Measurements from ENCODE around the gene MAGI2.

MAGI2 gene

DNA sequence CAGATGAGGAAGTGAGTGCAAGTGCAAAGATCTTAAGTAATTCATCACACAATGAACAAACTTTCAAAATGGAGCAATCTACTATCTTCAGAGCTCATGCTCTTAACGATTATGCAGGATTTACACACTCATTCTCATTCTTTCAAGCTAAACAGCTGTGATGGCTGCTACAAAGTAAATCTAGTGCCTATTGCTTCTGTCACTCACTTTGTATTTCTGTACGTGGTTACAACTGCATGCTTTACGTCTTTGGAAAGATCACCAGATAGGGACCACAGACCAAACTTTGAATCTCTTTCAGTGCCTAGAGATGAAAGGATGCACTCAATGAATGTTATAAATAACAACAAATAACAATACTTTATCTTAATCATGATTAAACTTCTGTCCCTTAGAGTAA lies 194.6 kb downstream of the MAGI2 start:
- no peak for DNase-seq (ENCODE audit: low read depth, low spot score)

GRCh38 chr7:79257959-79258358 lies 195.5 kb downstream of the MAGI2 start:
- DNase-seq (ENCODE audit: low read depth, low spot score), result no peak

DNA sequence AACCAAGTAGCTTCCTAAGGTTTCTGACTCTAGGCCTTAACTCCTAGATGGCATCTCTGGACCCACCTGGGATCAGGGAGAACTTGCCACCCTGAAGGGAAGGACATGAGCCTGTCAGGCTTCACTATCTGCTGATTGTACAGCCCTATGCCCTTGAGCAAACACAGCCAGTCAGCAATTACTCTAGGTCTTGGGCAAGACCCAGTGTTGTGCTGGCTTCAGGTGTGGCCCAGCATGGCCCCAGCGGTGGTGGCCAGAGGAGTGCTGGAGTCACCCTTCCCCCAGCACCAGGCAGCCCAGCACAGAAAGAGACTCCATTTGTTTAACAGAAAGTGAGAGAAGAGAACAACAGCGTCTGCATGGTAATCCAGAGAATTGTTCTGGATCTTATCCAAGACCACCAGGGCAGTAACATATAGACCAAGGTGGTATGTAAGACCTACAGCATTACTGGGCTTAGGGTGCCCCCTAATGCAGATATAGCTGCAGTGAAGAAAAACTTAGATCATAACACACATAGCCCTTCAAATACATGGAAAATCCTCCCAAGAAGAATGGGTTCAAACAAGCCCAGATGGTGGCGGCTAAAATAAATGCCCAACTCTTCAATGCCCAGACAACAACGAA lies 207.7 kb downstream of the MAGI2 start:
- DNase-seq (ENCODE audit: low read depth, low spot score), result no peak

DNA sequence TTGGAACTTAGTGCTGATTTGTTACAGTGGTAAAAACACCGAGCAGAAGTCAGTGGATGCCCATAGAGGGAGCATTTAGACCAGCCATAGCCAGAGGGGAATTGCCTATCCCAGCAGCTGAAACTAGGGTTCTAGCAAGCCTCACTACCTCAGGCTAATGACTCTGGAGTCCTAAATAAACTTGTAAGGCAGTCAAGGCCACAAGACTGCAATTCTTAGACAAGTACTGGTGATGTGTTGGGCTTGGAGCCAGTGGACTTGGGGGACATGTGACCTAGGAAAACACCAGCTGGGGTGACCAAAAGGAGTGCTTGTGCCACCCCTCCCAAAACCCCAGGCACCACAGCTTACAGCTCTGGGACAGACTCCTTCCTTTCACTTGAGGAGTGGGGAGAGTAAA lies 209.0 kb downstream of the MAGI2 start:
- no peak for DNase-seq (ENCODE audit: low read depth, low spot score)

DNA sequence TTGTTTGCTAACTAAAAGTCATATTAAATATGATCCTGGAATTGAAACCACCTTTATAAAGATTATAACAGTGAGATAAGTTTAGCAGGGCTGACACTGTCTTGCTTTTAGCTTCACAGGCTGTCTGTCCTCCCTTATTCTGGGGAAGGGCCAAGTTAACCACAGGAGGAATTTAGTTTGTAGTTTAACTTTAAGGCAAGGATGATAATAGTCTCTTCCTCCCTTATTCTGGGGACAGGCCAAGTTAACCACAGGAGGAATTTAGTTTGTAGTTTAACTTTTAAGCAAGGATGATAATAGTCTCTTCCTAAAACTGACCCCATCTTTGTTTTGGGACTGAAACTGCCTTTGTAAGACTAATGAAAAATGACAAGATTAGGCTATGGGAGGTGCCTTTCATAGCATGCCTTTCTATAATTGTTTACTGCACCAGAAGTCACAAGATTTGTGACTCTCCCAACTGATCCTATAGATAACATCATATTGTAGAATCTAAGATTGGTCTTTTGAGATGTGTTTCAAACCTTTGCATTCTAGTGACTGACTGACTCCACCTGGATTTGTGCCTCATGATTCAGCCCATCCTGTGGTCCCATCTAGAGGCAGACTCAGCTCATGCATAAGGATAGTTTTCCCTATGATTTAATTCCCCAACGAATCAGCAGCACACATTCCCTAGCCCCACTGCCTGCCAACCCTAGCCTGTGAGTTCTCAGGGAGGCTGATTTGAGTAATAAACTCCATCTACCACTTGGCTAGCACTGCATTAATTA lies 212.0 kb downstream of the MAGI2 start:
- DNase-seq (ENCODE audit: low read depth, low spot score), result peak; percentile 44

DNA sequence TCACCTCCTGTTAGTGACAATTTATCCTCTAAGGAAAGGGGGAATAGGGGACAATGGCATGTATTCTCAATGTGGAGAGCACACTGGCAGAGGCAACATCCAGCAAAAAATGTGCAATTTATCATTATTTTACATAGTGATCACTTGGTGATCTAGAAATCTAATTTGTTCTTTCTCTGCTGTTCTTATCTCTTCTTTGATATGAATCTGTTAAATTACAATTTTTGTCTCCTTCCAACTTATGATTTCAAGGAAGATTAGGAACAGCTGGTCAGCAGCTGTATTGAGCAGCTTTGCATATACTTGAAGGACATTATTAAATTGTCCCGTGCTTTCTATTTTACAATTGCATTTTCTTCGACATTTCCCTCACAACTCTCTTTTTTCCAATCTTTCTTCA lies 213.1 kb downstream of the MAGI2 start:
- no peak for DNase-seq (ENCODE audit: low read depth, low spot score)

GRCh38 chr7:79236352-79237028 lies 217.0 kb downstream of the MAGI2 start:
- no peak for DNase-seq (ENCODE audit: low read depth, low spot score)

DNA sequence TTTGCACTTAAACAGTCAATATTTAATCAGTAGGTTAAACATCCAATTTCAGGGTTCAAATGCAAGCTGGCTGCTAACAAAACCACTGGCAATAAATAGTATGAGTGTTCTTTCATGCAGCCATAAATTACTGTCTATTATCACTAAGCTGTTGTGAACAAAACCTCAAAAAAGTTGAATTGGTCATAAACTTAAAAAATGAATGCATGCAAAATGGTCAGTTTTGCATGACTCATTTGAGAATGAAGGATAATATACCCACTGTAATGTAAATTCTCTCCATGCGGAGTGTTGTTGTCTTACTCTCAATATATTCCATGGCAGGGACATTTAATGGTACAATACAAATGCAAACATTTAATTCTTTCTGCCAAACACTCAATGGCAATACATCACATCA lies 226.4 kb downstream of the MAGI2 start:
- no peak for DNase-seq (ENCODE audit: low read depth, low spot score)

- no peak for DNase-seq (ENCODE audit: low read depth, low spot score)
Measured at GRCh38 chr7:79221211-79221610, 232.3 kb downstream of the MAGI2 start.

DNA sequence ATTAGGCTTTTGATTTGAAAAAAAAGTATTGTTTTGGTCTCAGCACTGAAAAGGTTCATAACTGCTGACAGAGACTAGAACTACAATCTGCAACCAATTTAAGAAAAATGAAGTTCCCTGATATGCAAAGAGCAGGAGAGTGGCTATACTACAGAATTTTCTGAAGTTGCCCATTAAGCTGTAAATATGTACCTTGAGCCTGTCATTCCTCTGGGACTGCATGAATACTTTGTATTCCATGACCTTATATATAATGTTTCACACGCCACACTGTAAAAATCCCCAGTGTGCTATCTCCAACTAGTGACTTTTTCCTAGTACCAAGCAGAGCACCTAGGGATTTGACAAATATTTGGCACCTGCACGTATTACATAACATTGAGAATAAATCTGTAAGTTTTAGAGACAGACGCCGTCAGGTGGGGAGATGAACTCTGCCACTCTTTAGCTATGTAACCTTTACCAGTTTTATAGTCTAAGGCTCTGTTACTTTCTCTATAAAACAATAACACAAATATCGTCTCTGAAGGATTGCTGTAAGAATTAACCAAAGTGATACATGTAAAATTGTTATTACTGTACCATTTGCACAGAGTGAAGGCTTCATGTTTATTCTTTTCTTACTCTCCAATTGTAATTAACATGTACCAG lies 235.4 kb downstream of the MAGI2 start:
- no peak for DNase-seq (ENCODE audit: low read depth, low spot score)

DNA sequence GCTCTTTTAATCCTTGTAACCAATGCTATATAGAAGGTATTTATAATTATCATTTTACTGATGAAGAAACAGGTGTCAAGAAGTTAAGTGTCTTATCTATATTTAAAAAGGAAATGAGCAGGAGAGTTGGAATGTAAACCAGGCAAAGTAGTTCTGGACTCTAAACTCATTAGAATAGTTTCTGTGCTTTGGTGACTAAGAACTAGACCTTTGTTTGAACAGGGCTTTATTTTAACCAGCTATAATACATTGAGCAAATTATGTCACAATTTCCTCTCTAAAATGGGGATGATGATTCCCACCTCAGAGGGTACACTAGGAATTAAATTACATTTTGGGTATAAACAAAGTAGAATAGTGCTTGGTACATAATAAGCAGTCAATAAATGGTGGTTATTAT lies 236.0 kb downstream of the MAGI2 start:
- DNase-seq (ENCODE audit: low read depth, low spot score), result peak; percentile 24

GRCh38 chr7:79216236-79216635 lies 237.2 kb downstream of the MAGI2 start:
- no peak for DNase-seq (ENCODE audit: low read depth, low spot score)

DNA sequence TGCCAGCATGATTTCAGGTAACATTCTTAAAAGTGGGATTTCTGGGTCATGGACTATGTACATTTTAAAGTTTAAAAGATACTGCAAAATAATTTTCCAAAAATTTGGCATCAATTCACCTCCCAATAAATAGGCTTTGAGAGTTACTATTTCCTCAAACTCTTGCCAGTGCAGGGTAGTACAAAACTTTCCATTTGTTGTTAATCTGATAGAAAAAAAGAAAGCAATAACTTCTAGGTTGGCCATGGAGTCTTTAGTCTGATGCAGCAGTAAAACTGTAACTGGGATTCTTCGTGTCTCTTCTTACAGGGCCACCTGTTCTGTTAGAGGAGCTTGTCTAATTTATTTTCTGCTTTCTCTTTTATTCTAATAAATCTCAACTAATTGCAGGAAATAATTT lies 241.1 kb downstream of the MAGI2 start:
- DNase-seq (ENCODE audit: low read depth, low spot score), result no peak

- DNase-seq (ENCODE audit: low read depth, low spot score), result no peak
Measured at GRCh38 chr7:79211724-79212123, 241.7 kb downstream of the MAGI2 start.

DNA sequence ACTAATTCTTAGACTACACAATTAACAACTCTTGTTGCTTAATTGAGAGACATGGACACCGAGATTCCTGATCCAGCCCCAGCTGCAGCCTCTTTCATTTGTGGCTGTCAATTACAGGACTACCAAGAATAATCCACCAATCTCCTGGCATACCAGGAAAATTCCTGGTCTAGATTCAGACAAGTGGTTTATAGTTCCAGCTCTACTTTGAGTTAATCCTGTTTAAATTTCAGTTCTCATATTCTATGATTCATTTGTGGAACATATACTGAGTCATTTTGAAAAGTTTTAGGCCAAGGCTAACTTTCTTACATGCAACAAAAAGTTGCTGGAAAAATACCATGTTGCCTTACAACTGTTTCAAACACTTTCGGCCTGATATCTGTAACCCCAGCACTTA lies 253.5 kb downstream of the MAGI2 start:
- no peak for DNase-seq (ENCODE audit: low read depth, low spot score)

DNA sequence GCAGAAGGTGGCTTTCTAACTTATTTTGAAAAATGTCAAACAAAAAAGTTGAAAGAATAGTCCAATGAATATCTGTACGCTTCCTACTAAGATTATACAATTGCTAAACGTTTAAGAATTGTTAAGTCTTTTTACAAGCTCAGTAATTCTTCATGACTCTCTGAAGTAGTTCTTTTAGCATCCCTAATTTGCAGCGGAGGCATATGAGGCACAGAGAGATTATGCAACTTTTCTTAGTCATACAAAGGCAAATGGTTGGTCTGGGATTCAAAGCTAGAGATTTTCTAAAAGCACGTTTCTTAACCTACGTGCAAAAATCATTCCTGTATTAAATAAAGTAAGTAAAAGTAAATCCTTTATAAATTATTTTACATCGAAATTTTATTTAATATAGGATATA lies 254.2 kb downstream of the MAGI2 start:
- no peak for DNase-seq (ENCODE audit: low read depth, low spot score)

- DNase-seq (ENCODE audit: low read depth, low spot score), result no peak
Measured at GRCh38 chr7:79185605-79186004, 267.9 kb downstream of the MAGI2 start.

GRCh38 chr7:79182283-79182682 lies 271.2 kb downstream of the MAGI2 start:
- peak; percentile 58 for DNase-seq (ENCODE audit: low read depth, low spot score)

DNA sequence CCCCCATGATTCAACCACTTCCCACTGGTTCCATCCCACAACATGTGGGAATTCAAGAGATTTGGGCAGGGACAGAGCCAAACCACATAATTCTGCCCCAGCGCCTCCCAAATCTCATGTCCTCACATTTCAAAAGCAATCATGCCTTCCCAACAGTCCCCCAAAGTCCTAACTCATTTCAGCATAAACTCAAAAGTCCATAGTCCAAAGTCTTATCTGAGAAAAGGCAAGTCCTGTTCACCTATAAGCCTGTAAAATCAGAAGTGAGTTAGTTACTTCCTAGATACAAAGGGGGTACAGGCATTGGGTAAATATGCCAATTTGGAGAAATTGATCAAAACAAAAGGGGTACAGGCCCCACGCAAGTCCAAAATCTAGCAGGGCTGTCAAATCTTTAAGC lies 272.9 kb downstream of the MAGI2 start:
- no peak for DNase-seq (ENCODE audit: low read depth, low spot score)

DNA sequence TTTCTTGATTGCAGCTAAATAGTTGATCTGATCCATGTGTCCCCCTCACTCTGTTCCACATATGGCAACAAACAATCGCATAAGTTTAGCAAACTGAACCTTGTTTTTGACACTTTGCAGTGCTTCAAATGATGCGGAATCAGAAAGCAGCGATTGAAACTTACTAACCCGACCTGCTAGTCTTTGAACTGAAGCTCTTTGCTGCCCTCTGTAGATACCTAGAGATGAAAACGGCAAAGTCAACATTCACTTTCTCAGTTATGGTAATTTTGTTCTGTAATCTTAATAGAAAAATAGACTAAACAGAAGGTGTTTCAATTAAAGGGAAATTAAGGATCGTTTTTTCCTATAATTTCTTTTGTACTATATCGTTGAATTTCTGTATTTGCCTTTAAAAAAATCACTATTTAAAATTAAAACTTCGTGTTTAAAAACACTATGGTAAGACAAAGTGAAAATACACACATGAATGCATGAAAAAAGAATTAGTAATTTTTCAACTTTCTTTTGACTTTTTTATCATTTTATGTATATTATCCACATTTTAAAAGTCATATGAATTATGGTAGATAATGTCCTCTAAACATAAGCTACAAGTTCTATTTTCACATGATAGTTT lies 276.5 kb downstream of the MAGI2 start:
- peak; percentile 67 for DNase-seq (ENCODE audit: low read depth, low spot score)

- DNase-seq (ENCODE audit: low read depth, low spot score), result no peak
Measured at GRCh38 chr7:79175374-79175773, 278.1 kb downstream of the MAGI2 start.

- DNase-seq (ENCODE audit: low read depth, low spot score), result no peak
Measured at GRCh38 chr7:79165225-79165624, 288.2 kb downstream of the MAGI2 start.
